ENCODE measurements around the gene HLA-C. TPM values are rescaled to one million over a fixed set of nuclear protein-coding genes. Genes with fewer than 3 reads are reported as not detected.

Gene HLA-C
- total RNA-seq, 1 experiment from 2014 or later = 149 TPM

DNA sequence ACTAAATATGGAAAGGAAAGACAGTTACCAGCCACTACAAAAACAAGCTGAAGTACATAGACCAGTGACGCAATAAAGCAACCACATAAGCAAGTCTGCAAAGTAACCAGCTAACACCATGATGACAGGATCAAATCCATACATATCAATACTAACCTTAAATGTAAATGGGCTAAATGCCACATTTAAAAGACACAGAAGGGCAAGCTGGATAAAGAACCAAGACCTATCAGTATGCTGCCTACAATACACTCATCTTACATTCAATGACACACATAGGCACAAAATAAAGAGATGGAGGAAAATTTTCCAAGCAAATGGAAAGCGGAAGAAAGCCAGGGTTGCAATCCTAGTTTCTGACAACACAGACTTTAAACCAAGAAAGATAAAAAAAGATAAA, 24.1 kb downstream of the HLA-C start:
- H3K4me1 ChIP-seq = no peaks in the 10 kb centered on the region
- Mint-ChIP-seq H3K27ac (ENCODE audit: unreplicated experiment) (no peak overlapping the region), H3K4me1 (ENCODE audit: low read depth, unreplicated experiment) (no peaks in the 10 kb centered on the region), H3K4me3 (ENCODE audit: unreplicated experiment) (no peak overlapping the region), H3K9me3 (ENCODE audit: unreplicated experiment) (peaks cover 23% of the 10 kb centered on the region), H3K27me3 (ENCODE audit: insufficient read depth, unreplicated experiment) (peaks cover 12% of the 10 kb centered on the region), H3K36me3 (ENCODE audit: insufficient read depth, unreplicated experiment) (no peaks in the 10 kb centered on the region)
- POLR2A ChIA-PET = no interaction called here
- DNase-seq = no peak
- CTCF ChIA-PET = no interaction called here
- no peaks in the 10 kb centered on the region for H3K27me3 ChIP-seq (replicated peaks; ENCODE audit: control insufficient read depth, insufficient read depth, low read length)
- BruUV-seq (replicated peaks) = no TSS peak
- no peak overlapping the region for H3K4me3 ChIP-seq (ENCODE audit: low read depth, low read length)
- H3K9me3 ChIP-seq = no peaks in the 10 kb centered on the region
- intact Hi-C loops (cut with micrococcal nuclease; ENCODE audit: unreplicated experiment) = no loop called here
- TF ChIP-seq CTCF (IDR thresholded peaks at IDR 0.05; ENCODE audit: insufficient read depth in 1 of 2, low read depth in 1 of 2, low read length in 1 of 2, severe bottlenecking in 1 of 2, unreplicated experiment in 1 of 2) = no peak
- no peaks in the 10 kb centered on the region for H3K36me3 ChIP-seq (ENCODE audit: control insufficient read depth, insufficient read depth, low read length)

GRCh38 chr6:31246051-31246521, 25.8 kb downstream of the HLA-C start:
- peak; percentile 33 to 44 for DNase-seq
- Mint-ChIP-seq H3K36me3 (ENCODE audit: insufficient read depth, unreplicated experiment) (no peaks in the 10 kb centered on the region), H3K27ac (ENCODE audit: unreplicated experiment) (no peak overlapping the region), H3K9me3 (ENCODE audit: unreplicated experiment) (peaks cover 23% of the 10 kb centered on the region), H3K4me1 (ENCODE audit: low read depth, unreplicated experiment) (no peaks in the 10 kb centered on the region), H3K27me3 (ENCODE audit: insufficient read depth, unreplicated experiment) (peaks cover 15% of the 10 kb centered on the region), H3K4me3 (ENCODE audit: unreplicated experiment) (no peak overlapping the region)
- no peak overlapping the region for H3K4me3 ChIP-seq (ENCODE audit: low read depth, low read length)
- CTCF ChIA-PET = interaction anchor here (0.6 kb wide), 1 partner anchor 109 kb away, joined by 4 read pairs; no protein-coding TSS in a partner anchor
- intact Hi-C loops (cut with micrococcal nuclease; ENCODE audit: unreplicated experiment) = no loop called here
- no peaks in the 10 kb centered on the region for H3K4me1 ChIP-seq
- POLR2A ChIA-PET = interaction anchor here (0.6 kb wide), 1 partner anchor 12 kb away, joined by 4 read pairs; no protein-coding TSS in a partner anchor
- TF ChIP-seq CTCF (IDR thresholded peaks at IDR 0.05; ENCODE audit: insufficient read depth in 1 of 2, low read depth in 1 of 2, low read length in 1 of 2, severe bottlenecking in 1 of 2, unreplicated experiment in 1 of 2) = no peak
- H3K27me3 ChIP-seq (replicated peaks; ENCODE audit: control insufficient read depth, insufficient read depth, low read length) = no peaks in the 10 kb centered on the region
- no TSS peak for BruUV-seq (replicated peaks)
- H3K9me3 ChIP-seq = no peaks in the 10 kb centered on the region
- no peaks in the 10 kb centered on the region for H3K36me3 ChIP-seq (ENCODE audit: control insufficient read depth, insufficient read depth, low read length)

GRCh38 chr6:31243508-31243907, 28.4 kb downstream of the HLA-C start:
- H3K36me3 Mint-ChIP-seq (ENCODE audit: insufficient read depth, unreplicated experiment) = no peaks in the 10 kb centered on the region

More at GRCh38 chr6:31243508-31243907, 28.4 kb downstream of the HLA-C start:
- Mint-ChIP-seq H3K27me3 (ENCODE audit: insufficient read depth, unreplicated experiment) (peaks cover 5% of the 10 kb centered on the region), H3K9me3 (ENCODE audit: unreplicated experiment) (peaks cover 17% of the 10 kb centered on the region), H3K4me1 (ENCODE audit: low read depth, unreplicated experiment) (no peaks in the 10 kb centered on the region), H3K4me3 (ENCODE audit: unreplicated experiment) (no peak overlapping the region), H3K27ac (ENCODE audit: unreplicated experiment) (no peak overlapping the region)
- TF ChIP-seq CTCF (IDR thresholded peaks at IDR 0.05; ENCODE audit: insufficient read depth in 1 of 2, low read depth in 1 of 2, low read length in 1 of 2, severe bottlenecking in 1 of 2, unreplicated experiment in 1 of 2) = no peak
- Histone ChIP-seq H3K4me1 (no peaks in the 10 kb centered on the region), H3K27me3 (replicated peaks; ENCODE audit: control insufficient read depth, insufficient read depth, low read length) (no peaks in the 10 kb centered on the region), H3K9me3 (no peaks in the 10 kb centered on the region), H3K4me3 (ENCODE audit: low read depth, low read length) (no peak overlapping the region), H3K36me3 (ENCODE audit: control insufficient read depth, insufficient read depth, low read length) (no peaks in the 10 kb centered on the region)
- ChIA-PET CTCF (no interaction called here), POLR2A (no interaction called here)
- DNase-seq = no peak
- intact Hi-C loops (cut with micrococcal nuclease; ENCODE audit: unreplicated experiment) = no loop called here
- BruUV-seq (replicated peaks) = no TSS peak

All from Caco-2 (cell line).